ENCODE measurements around the gene SULT1A2. TPM values are rescaled to one million over a fixed set of nuclear protein-coding genes. Genes with fewer than 3 reads are reported as not detected.
"Not testable (repeated sequence)": the region's sequence is repeated elsewhere in the genome, so short reads cannot be mapped to it uniquely, and the experiment has no call there.

Gene SULT1A2
- total RNA-seq, 1 donor = not detected

DNA sequence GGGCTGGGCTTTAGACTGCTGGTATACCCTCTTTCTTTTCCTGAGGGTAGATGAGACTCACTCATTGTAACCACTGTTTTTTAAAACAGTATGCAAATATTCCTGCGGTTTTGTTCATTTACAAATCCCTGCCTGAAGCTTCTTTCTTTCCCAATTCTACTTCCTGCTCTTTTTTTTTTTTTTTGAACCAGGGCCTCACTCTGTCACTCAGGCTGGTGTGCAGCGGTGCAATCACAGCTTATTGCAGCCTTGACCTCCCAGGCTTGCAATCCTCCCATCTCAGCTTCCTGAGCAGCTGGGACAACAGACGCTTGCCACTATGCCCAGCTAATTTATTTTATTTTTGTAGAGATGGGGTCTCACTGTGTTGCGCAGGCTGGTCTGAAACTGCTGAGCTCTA, 21.0 kb upstream of the SULT1A2 start:
- H3K4me3 ChIP-seq (ENCODE audit: low read depth, low read length) = no peak overlapping the region
- TF ChIP-seq, protein P1, sequence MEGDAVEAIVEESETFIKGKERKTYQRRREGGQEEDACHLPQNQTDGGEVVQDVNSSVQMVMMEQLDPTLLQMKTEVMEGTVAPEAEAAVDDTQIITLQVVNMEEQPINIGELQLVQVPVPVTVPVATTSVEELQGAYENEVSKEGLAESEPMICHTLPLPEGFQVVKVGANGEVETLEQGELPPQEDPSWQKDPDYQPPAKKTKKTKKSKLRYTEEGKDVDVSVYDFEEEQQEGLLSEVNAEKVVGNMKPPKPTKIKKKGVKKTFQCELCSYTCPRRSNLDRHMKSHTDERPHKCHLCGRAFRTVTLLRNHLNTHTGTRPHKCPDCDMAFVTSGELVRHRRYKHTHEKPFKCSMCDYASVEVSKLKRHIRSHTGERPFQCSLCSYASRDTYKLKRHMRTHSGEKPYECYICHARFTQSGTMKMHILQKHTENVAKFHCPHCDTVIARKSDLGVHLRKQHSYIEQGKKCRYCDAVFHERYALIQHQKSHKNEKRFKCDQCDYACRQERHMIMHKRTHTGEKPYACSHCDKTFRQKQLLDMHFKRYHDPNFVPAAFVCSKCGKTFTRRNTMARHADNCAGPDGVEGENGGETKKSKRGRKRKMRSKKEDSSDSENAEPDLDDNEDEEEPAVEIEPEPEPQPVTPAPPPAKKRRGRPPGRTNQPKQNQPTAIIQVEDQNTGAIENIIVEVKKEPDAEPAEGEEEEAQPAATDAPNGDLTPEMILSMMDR (IDR thresholded peaks at IDR 0.05; ENCODE audit: insufficient read depth, low read depth, low read length) = no peak
- peak; percentile 28 for DNase-seq (ENCODE audit: low read depth)

DNA sequence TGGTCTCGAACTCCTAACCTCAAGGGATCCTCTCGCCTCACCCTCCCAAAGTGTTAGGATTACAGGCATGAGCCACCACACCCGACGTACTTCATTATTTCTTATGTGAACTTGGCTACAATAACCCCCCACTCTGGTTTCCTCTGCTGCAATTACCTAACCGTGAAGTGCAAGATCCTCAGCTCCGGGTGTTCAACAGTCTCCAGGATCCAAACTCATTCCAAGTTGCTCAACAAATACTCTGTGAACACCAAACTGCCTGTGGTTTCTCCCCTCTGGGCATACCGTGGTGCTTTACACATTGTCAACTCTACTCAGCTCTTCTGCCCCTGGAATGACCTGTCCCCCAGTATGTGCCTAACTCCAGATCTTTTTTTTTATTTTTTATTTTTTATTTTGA, 19.8 kb upstream of the SULT1A2 start:
- H3K4me3 ChIP-seq (ENCODE audit: low read depth, low read length) = no peak overlapping the region
- TF ChIP-seq, protein P1 (IDR thresholded peaks at IDR 0.05; ENCODE audit: insufficient read depth, low read depth, low read length) = no peak
- no peak for DNase-seq (ENCODE audit: low read depth)

DNA sequence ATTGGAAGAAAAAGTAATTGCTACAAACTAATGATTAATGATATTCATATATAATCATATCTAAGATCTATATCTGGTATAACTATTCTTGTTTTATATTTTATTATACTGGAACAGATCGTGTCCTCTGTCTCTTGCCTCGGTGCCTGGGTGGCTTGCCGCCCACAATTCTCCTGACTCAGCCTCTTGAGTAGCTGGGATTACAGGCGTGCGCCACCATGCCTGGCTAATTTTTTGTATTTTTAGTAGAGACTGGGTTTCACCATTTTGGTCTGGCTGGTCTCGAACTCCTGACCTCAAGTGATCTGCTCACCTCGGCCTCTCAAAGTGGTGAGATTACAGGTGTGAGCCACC, 19.4 kb upstream of the SULT1A2 start:
- not testable (repeated sequence) for DNase-seq (ENCODE audit: low read depth); H3K4me3 ChIP-seq (ENCODE audit: low read depth, low read length)

DNA sequence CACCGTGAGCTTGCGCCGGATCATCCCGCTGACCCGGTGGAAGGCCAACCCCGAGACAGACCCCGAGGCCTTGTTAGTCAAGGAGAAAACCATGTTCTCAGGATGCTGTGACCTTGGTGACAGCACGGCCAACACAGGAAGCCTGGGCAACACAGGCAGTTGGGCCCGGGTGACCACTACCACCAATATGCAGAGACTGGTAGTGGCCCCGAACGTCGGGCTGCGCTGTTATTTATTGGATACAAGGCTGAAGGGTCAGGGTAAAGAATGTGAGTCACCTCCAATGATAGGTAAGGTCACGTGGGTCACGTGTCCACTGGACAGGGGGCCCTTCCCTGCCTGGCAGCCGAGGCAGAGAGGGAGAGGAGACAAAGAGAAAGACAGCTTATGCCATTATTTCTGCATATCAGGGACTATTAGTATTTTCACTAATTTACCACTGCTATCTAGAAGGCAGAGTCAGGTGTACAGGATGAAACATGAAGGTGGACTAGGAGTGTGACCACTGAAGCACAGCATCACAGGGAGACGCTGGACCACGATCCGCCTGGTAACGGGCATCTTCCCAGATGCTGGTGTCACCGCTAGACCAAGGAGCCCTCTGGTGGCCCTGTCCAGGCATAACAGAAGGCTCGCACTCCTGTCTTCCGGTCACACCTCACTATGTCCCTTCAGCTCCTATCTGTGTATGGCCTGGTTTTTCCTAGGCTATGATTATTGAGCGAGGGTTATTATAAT, 18.8 kb upstream of the SULT1A2 start:
- DNase-seq (ENCODE audit: low read depth) = peak; percentile 33
- TF ChIP-seq, protein P1 (IDR thresholded peaks at IDR 0.05; ENCODE audit: insufficient read depth, low read depth, low read length) = peak; percentile 61
- not testable (repeated sequence) for H3K4me3 ChIP-seq (ENCODE audit: low read depth, low read length)

DNA sequence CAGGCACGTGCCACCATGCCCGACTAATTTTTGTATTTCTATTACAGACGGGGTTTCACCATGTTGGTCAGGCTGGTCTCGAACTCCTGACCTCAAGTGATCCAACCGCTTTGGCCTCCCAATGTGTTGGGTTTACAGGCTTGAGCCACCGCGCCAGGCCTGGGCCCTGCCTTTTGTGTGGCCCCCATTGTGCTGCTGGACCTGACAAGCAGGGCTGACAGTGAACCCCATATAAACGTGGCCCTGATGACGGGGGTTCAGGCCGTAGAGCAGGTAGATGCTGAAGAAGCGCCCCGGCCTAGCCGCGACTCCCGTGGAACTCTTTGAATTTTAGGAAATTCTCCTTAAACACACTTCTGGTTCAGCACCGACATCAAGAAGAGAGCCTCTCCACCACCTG, 17.7 kb upstream of the SULT1A2 start:
- DNase-seq (ENCODE audit: low read depth); H3K4me3 ChIP-seq (ENCODE audit: low read depth, low read length): not testable (repeated sequence)

DNA sequence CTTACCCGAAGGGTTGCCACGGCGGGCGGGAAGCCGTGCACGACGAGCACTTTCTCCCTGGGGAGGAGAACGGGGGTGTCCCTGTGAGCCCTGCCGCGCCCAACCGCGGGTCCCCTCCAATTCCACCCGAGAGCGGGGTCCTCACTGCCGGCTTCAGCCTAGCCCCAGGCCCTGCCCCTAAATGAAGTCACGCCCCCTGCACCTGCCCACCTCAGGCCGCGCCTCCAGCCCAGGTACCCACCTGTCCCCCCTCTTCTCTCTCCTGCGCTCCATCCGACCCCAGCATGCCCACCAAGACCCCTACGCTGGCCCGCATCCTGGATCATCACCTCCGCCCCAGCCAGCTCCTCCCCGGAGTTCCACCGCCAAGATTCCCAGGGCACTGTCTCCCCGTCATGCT, 17.1 kb upstream of the SULT1A2 start:
- H3K4me3 ChIP-seq (ENCODE audit: low read depth, low read length); DNase-seq (ENCODE audit: low read depth): not testable (repeated sequence)

DNA sequence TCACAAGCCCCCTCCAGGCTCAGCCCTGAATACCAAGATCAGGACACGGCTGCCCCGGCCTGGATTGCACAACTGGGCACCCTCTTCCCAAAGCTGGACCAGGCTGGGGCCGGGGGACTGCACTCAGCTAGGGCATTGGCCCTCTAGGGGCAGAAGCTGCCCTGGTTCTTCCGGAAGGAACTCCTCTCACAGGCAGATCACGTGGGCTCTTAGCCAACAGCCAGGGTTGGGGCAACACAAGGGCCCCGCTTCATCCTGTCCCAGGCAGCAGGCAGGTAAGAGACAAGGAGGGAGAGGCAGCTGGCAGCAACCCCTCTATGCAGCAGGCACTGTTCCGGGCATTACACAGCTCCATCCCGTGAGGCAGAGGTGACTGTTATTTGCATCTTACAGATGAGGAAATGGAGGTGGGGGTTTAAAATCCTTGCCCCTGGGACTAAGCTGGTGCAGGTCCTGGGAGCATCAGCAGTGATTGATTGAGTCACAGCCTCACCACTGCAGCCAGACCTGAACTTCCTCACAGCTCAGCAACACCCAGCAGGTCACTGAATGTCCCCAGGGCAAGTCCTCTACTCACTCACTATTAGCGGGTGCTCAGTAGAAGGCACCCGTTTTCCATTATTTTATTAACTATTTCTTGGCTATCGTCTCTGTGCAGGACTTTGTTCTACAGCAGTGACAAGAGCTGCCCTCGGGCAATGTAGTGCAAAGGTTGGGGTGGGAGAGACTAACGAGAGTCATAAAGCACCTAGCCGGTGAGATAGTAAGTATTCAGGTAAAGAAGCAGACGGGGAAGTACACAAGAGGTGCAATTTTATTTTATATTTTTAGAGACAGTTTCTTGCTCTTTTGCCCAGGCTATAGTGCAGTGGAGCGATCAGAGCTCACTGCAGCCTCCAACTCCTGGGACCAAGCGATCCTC, 15.8 kb upstream of the SULT1A2 start:
- not testable (repeated sequence) for H3K4me3 ChIP-seq (ENCODE audit: low read depth, low read length); DNase-seq (ENCODE audit: low read depth)

DNA sequence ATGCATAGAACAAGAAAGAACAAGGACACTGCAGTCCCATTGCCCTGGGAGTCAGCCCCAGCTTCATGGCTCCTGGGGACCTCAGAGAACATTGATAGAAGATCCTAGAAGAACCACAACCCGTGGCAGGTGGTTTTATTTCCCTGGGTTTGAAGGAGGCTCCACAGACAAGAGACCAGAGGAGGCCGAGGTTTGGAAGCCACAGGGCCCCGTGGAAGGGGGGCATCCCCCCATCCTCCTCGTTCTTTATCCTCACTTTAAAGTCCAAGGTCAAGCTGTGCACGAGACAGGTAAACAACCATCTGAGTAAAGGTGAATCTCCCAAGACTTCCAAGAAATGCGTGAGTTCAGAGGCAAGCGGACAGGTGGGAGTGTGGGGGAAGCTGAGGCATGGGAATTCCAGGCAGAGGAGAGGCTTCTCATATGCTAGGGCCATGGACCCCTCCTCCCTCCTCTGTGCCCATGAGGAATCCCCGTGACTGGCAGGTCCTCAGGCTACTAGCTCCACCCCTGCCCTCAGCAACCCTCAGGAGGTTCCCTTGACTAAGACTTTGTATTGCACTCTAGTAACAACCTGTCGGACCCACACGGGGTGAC, 13.8 kb upstream of the SULT1A2 start:
- TF ChIP-seq, protein P1 (IDR thresholded peaks at IDR 0.05; ENCODE audit: insufficient read depth, low read depth, low read length) = no peak
- DNase-seq (ENCODE audit: low read depth) = no peak
- no peak overlapping the region for H3K4me3 ChIP-seq (ENCODE audit: low read depth, low read length)
